Measurements from ENCODE around the gene RGS10. TPM values are rescaled to one million over a fixed set of nuclear protein-coding genes. Genes with fewer than 3 reads are reported as not detected.

RGS10 gene
- total RNA-seq, 3 donors from 2014 or later, result 14.9 to 68.8 (median 19.2) TPM

- Histone ChIP-seq H3K36me3 (ENCODE audit: low read depth) (no peaks in the 10 kb centered on the region), H3K9me3 (no peaks in the 10 kb centered on the region), H3K4me3 (no peak overlapping the region), H3K4me1 (ENCODE audit: low read depth) (no peaks in the 10 kb centered on the region)
- intact Hi-C loops (cut with DNase I, micrococcal nuclease), result no loop called here
- ATAC-seq (no peak), DNase-seq (no peak)
- no peak for TF ChIP-seq CTCF (IDR thresholded peaks at IDR 0.05)
Measured at GRCh38 chr10:119461380-119461779, 81.1 kb downstream of the RGS10 start.

DNA sequence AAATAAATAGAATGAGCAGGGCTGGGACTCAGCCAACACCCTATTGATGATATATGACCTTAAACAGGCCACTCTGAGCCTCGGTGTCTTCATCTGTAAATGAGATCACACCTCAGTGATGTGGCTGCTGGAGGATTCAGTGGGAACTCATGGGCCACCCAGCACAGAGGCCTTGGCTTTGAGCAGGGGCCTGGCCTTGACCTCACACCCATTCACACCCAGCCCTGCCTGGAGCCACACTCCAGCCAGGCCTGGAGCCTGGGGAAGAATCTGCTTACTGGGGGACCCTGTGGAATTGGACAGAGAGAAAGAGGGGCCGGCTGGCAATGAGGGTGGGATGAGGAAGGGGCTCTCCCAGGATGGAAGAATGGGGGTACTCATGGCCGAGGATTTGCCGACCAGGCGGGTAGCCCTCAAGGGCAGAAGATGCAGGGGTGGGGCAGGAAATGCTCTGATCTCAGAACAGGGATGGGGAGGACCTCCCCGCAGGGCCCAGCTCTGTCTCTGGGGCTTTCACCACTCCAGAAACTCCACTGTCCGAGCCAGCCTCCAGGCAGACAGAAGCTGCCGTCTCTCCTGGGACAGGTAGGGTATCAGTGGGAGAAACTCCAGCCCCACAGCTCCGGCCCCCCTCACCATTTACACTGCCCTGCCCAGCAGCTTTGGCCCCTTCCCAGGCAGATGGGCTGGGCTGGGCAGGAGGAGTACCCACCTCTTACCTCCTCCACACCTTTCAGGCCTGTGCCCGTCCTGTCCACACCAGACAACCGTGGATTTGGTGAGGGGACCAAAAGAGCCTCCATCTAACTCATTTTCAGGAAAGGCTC is 81.9 kb downstream of the RGS10 start:
- no peak for ATAC-seq
- H3K9me3 ChIP-seq, result no peaks in the 10 kb centered on the region
- H3K4me1 ChIP-seq (ENCODE audit: low read depth), result no peaks in the 10 kb centered on the region
- no peak for TF ChIP-seq CTCF (IDR thresholded peaks at IDR 0.05)
- no peak overlapping the region for H3K4me3 ChIP-seq
- no peaks in the 10 kb centered on the region for H3K36me3 ChIP-seq (ENCODE audit: low read depth)
- intact Hi-C loops (cut with DNase I, micrococcal nuclease), result no loop called here
- DNase-seq, result no peak

GRCh38 chr10:119459681-119460340 is 82.7 kb downstream of the RGS10 start:
- no peaks in the 10 kb centered on the region for H3K9me3 ChIP-seq
- no peak overlapping the region for H3K4me3 ChIP-seq
- no peak for TF ChIP-seq CTCF (IDR thresholded peaks at IDR 0.05)
- H3K36me3 ChIP-seq (ENCODE audit: low read depth), result no peaks in the 10 kb centered on the region
- ATAC-seq (no peak), DNase-seq (no peak)
- H3K4me1 ChIP-seq (ENCODE audit: low read depth), result no peaks in the 10 kb centered on the region
- intact Hi-C loops (cut with DNase I, micrococcal nuclease), result no loop called here

GRCh38 chr10:119457966-119458766 is 84.4 kb downstream of the RGS10 start:
- peak in 1 of 3 donors; percentile 45 for DNase-seq
- intact Hi-C loops (cut with DNase I, micrococcal nuclease), result no loop called here
- no peak for ATAC-seq
- Histone ChIP-seq H3K4me1 (ENCODE audit: low read depth) (no peaks in the 10 kb centered on the region), H3K36me3 (ENCODE audit: low read depth) (no peaks in the 10 kb centered on the region), H3K4me3 (no peak overlapping the region), H3K9me3 (no peaks in the 10 kb centered on the region)
- TF ChIP-seq CTCF (IDR thresholded peaks at IDR 0.05), result no peak

DNA sequence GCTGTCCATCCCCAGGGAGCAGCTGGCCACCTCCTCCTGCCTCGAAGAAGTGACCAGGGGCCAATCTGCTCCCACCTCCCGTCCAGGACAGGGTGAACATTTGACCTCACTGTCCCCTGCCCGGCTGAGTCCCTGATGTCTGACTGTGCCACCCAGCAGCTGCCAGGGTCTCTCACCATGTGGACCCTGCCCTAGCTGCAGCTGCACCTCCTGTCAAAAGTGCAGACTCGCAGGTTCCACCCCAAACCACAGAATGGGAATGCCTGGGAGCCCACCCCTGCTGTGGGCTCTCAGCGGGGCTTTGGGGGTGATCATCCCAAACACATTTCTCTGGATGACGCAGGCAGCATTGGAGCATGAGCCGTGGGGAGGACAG is 86.1 kb downstream of the RGS10 start:
- intact Hi-C loops (cut with DNase I, micrococcal nuclease), result no loop called here
- no peak for TF ChIP-seq CTCF (IDR thresholded peaks at IDR 0.05)
- H3K4me1 ChIP-seq (ENCODE audit: low read depth), result no peaks in the 10 kb centered on the region
- DNase-seq (no peak), ATAC-seq (no peak)
- no peak overlapping the region for H3K4me3 ChIP-seq
- H3K9me3 ChIP-seq, result no peaks in the 10 kb centered on the region
- H3K36me3 ChIP-seq (ENCODE audit: low read depth), result no peaks in the 10 kb centered on the region

Measured in mucosa of descending colon (tissue), 3 donors.